Neuronal stem cell (in vitro differentiated cells): Measurements from ENCODE around the gene KRT27.

Experiments
- DNase-seq: peaks from one replicate; pipeline ENCODE4 v3.0.0-alpha.2; 2013; ENCODE audit warnings: low spot score
- H2AFZ ChIP-seq: one replicate; pipeline ENCODE4 v1.6.1; 2013; ENCODE audit warnings: mild to moderate bottlenecking, low read length, inconsistent platforms
- H2AK5ac ChIP-seq: 2 replicates; pipeline ENCODE4 v1.6.1; 2013; ENCODE audit warnings: low read depth, mild to moderate bottlenecking, inconsistent platforms, low read length, moderate library complexity, mixed read lengths
- H2BK120ac ChIP-seq: 2 replicates; pipeline ENCODE4 v1.6.1; 2013; ENCODE audit warnings: low read depth, mild to moderate bottlenecking, inconsistent platforms, low read length, moderate library complexity, mixed read lengths
- H2BK12ac ChIP-seq: one replicate; pipeline ENCODE4 v1.6.1; 2013; ENCODE audit warnings: low read length, inconsistent platforms
- H2BK15ac ChIP-seq: 2 replicates; pipeline ENCODE4 v1.6.1; 2013; ENCODE audit warnings: mild to moderate bottlenecking, low read length, inconsistent platforms, mixed read lengths
- H2BK5ac ChIP-seq: one replicate; pipeline ENCODE4 v1.6.1; 2013; ENCODE audit warnings: inconsistent platforms, mild to moderate bottlenecking, low read length, moderate library complexity
- H3K14ac ChIP-seq: one replicate; pipeline ENCODE4 v1.6.1; 2013; ENCODE audit warnings: low read length, inconsistent platforms
- H3K18ac ChIP-seq: 2 replicates; pipeline ENCODE4 v1.6.1; 2013; ENCODE audit warnings: low read length, inconsistent platforms
- H3K23ac ChIP-seq: 2 replicates; pipeline ENCODE4 v1.6.1; 2013; ENCODE audit warnings: low read depth, mild to moderate bottlenecking, mixed read lengths, low read length, inconsistent platforms; ENCODE audit not compliant: poor library complexity
- H3K27ac ChIP-seq: replicated peaks from 3 replicates; pipeline ENCODE4 v1.5.1; 2013; ENCODE audit warnings: low read length, inconsistent platforms
- H3K27me3 ChIP-seq, 3 experiments: 2 replicates each; pipeline ENCODE4 v1.6.1; 2013; ENCODE audit warnings: low read length in 3 of 3, mild to moderate bottlenecking in 2 of 3, inconsistent platforms in 1 of 3, low read depth in 1 of 3, mixed read lengths in 1 of 3, moderate library complexity in 1 of 3; ENCODE audit not compliant: control insufficient read depth in 3 of 3, insufficient read depth in 3 of 3
- H3K36me3 ChIP-seq, 2 donors: replicated peaks in 1 of 2; 2 replicates each; pipeline ENCODE4 v1.6.1; 2013; ENCODE audit warnings: low read length in 2 of 2; ENCODE audit not compliant: control insufficient read depth in 2 of 2, insufficient read depth in 2 of 2
- H3K4ac ChIP-seq: 2 replicates; pipeline ENCODE4 v1.6.1; 2013; ENCODE audit warnings: inconsistent platforms, mild to moderate bottlenecking, low read length, moderate library complexity
- H3K4me1 ChIP-seq, 2 donors: 1 replicate in 1 of 2; 2 replicates in 1 of 2; pipeline ENCODE4 v1.6.1; 2013; ENCODE audit warnings: low read length in 2 of 2, low read depth in 1 of 2; ENCODE audit not compliant: control insufficient read depth in 2 of 2, insufficient read depth in 1 of 2
- H3K4me2 ChIP-seq: one replicate; pipeline ENCODE4 v1.6.1; 2013; ENCODE audit warnings: mild to moderate bottlenecking, low read length, inconsistent platforms; ENCODE audit not compliant: insufficient read depth, poor library complexity, severe bottlenecking
- H3K4me3 ChIP-seq, 2 donors: 2 replicates each; pipeline ENCODE4 v1.5.1; 2013; ENCODE audit warnings: low read length in 2 of 2, mild to moderate bottlenecking in 2 of 2, inconsistent platforms in 1 of 2, moderate library complexity in 1 of 2
- H3K79me1 ChIP-seq: one replicate; pipeline ENCODE4 v1.6.1; 2013; ENCODE audit warnings: low read depth, mild to moderate bottlenecking, inconsistent platforms, low read length, moderate library complexity
- H3K9ac ChIP-seq: one replicate; pipeline ENCODE4 v1.6.1; 2013; ENCODE audit warnings: mild to moderate bottlenecking, low read depth, low read length, inconsistent platforms; ENCODE audit not compliant: poor library complexity
- H3K9me3 ChIP-seq, 2 donors: replicated peaks in 1 of 2; 2 replicates each; pipeline versions ENCODE3 to v1.6.1; 2013; ENCODE audit warnings: low read length in 2 of 2, mild to moderate bottlenecking in 2 of 2, inconsistent platforms in 1 of 2, low read depth in 1 of 2, mixed read lengths in 1 of 2, moderate library complexity in 1 of 2; ENCODE audit not compliant: control insufficient read depth in 2 of 2, insufficient read depth in 1 of 2
- H4K8ac ChIP-seq: one replicate; pipeline ENCODE4 v1.6.1; 2013; ENCODE audit warnings: low read depth, mild to moderate bottlenecking, inconsistent platforms, low read length, moderate library complexity
- H4K91ac ChIP-seq: one replicate; pipeline ENCODE4 v1.6.1; 2013; ENCODE audit warnings: low read length, low read depth, mild to moderate bottlenecking, inconsistent platforms; ENCODE audit not compliant: poor library complexity
- WGBS, 2 donors: extraction: QIAGEN DNeasy Blood & Tissue Kit; methylation state at CpG; one replicate each; pipeline ENCODE4 v1.1.7; 2013; ENCODE audit warnings: missing lambda C conversion rate in 2 of 2, mixed read lengths in 1 of 2; ENCODE audit not compliant: insufficient read length in 2 of 2, insufficient replicate concordance in 1 of 2; ENCODE audit errors: extremely low coverage in 2 of 2; 5-methylcytosine and 5-hydroxymethylcytosine counted together

The KRT27 gene

GRCh38 chr17:40730970-40731369, 51.4 kb downstream of the KRT27 start:
- no CpG with 5 or more reads among the region's 1 CpG for WGBS, 2 donors
- no peaks in the 10 kb centered on the region for H3K9me3 ChIP-seq
- H2BK12ac ChIP-seq = no peak overlapping the region
- DNase-seq = no peak
- H2AFZ ChIP-seq = no peak overlapping the region
- H3K27ac ChIP-seq = no peak overlapping the region
- no peaks in the 10 kb centered on the region for H3K79me1 ChIP-seq
- no peak overlapping the region for H3K23ac ChIP-seq
- no peak overlapping the region for H3K18ac ChIP-seq
- no peak overlapping the region for H3K4me2 ChIP-seq
- H3K4ac ChIP-seq = no peak overlapping the region
- H3K4me3 ChIP-seq = no peak overlapping the region
- no peak overlapping the region for H4K8ac ChIP-seq
- no peak overlapping the region for H2BK120ac ChIP-seq
- no peaks in the 10 kb centered on the region for H3K27me3 ChIP-seq
- no peak overlapping the region for H2AK5ac ChIP-seq
- no peak overlapping the region for H3K14ac ChIP-seq
- no peaks in the 10 kb centered on the region for H3K4me1 ChIP-seq
- no peak overlapping the region for H4K91ac ChIP-seq
- H3K9ac ChIP-seq = no peak overlapping the region
- no peaks in the 10 kb centered on the region for H3K36me3 ChIP-seq
- H2BK5ac ChIP-seq = no peak overlapping the region
- H2BK15ac ChIP-seq = no peak overlapping the region

GRCh38 chr17:40727447-40728231, 54.7 kb downstream of the KRT27 start:
- H2AFZ ChIP-seq = no peak overlapping the region
- H4K91ac ChIP-seq = no peak overlapping the region
- no peak overlapping the region for H3K4ac ChIP-seq
- no peak overlapping the region for H3K9ac ChIP-seq
- H3K14ac ChIP-seq = no peak overlapping the region
- no peak overlapping the region for H3K23ac ChIP-seq
- no peaks in the 10 kb centered on the region for H3K79me1 ChIP-seq
- H2BK15ac ChIP-seq = no peak overlapping the region
- no peak overlapping the region for H3K4me2 ChIP-seq
- H3K27me3 ChIP-seq = peaks cover 0 to 4% (median 0%) of the 10 kb centered on the region in 3 experiments
- DNase-seq = no peak
- no peaks in the 10 kb centered on the region for H3K4me1 ChIP-seq
- H2BK12ac ChIP-seq = no peak overlapping the region
- H2BK5ac ChIP-seq = no peak overlapping the region
- H3K27ac ChIP-seq = no peak overlapping the region
- H4K8ac ChIP-seq = no peak overlapping the region
- no peaks in the 10 kb centered on the region for H3K9me3 ChIP-seq
- no CpG with 5 or more reads among the region's 8 CpGs for WGBS, 2 donors
- H2AK5ac ChIP-seq = no peak overlapping the region
- H3K4me3 ChIP-seq = no peak overlapping the region
- H3K18ac ChIP-seq = no peak overlapping the region
- no peak overlapping the region for H2BK120ac ChIP-seq
- no peaks in the 10 kb centered on the region for H3K36me3 ChIP-seq

- no CpG with 5 or more reads among the region's 2 CpGs for WGBS, 2 donors
Observed at GRCh38 chr17:40726919-40727318, 55.4 kb downstream of the KRT27 start.

More at GRCh38 chr17:40726919-40727318, 55.4 kb downstream of the KRT27 start:
- Histone ChIP-seq H3K14ac (no peak overlapping the region), H3K27me3 (peaks cover 0 to 5% (median 0%) of the 10 kb centered on the region in 3 experiments), H3K23ac (no peak overlapping the region), H3K4ac (no peak overlapping the region), H3K18ac (no peak overlapping the region), H2BK120ac (no peak overlapping the region), H2BK15ac (no peak overlapping the region), H3K27ac (no peak overlapping the region), H4K91ac (no peak overlapping the region), H3K79me1 (no peaks in the 10 kb centered on the region), H3K4me2 (no peak overlapping the region), H2BK12ac (no peak overlapping the region), H3K9ac (no peak overlapping the region), H3K4me3 (no peak overlapping the region), H3K4me1 (no peaks in the 10 kb centered on the region), H2AFZ (no peak overlapping the region), H4K8ac (no peak overlapping the region), H2AK5ac (no peak overlapping the region), H3K9me3 (no peaks in the 10 kb centered on the region), H2BK5ac (no peak overlapping the region), H3K36me3 (no peaks in the 10 kb centered on the region)
- DNase-seq = no peak
